ENCODE data around the gene GTPBP1. TPM values are rescaled to one million over a fixed set of nuclear protein-coding genes. Genes with fewer than 3 reads are reported as not detected.

The GTPBP1 gene
- total and polyA plus RNA-seq, 2 donors (not counting 3 experiments of a cell fraction or from before 2014, with no cell fraction given) = 29.8 to 50.3 TPM

- ChIA-PET CTCF (interaction anchor here (0.6 to 2.4 kb wide), 2 partner anchors 11 to 12 kb away, joined by 3 to 8 read pairs; no protein-coding TSS in a partner anchor), POLR2A (no interaction called here)
- Histone ChIP-seq H3K36me3 (ENCODE audit: control insufficient read depth in 2 of 2, extremely low read depth in 1 of 2, insufficient read depth in 2 of 2, low read length in 2 of 2) (peaks cover 11 to 61% of the 10 kb centered on the region in 2 experiments), H3K4me3 (replicated peaks in 1 of 3; ENCODE audit: insufficient read depth in 1 of 3, low read depth in 1 of 3, low read length in 3 of 3) (no peak overlapping the region), H3K79me2 (ENCODE audit: control insufficient read depth, insufficient read depth, low read length) (no peaks in the 10 kb centered on the region), H3K27me3 (ENCODE audit: control insufficient read depth in 2 of 2, insufficient read depth in 2 of 2, low read length in 2 of 2) (no peaks in the 10 kb centered on the region), H3K27ac (ENCODE audit: insufficient read depth, low read depth, low read length) (no peak overlapping the region), H3K4me2 (ENCODE audit: insufficient read depth, low read length) (no peak overlapping the region), H3K4me1 (ENCODE audit: control insufficient read depth, extremely low read depth, insufficient read depth, low read length) (no peaks in the 10 kb centered on the region), H3K9ac (replicated peaks; ENCODE audit: extremely low read depth, insufficient read depth, low read length) (no peak overlapping the region), H3K9me1 (replicated peaks; ENCODE audit: control insufficient read depth, extremely low read depth, insufficient read depth, low read length) (no peaks in the 10 kb centered on the region), H4K20me1 (replicated peaks; ENCODE audit: control insufficient read depth, extremely low read depth, insufficient read depth, low read length) (no peaks in the 10 kb centered on the region), H2AFZ (ENCODE audit: low read depth, low read length) (no peak overlapping the region), H3K9me3 (replicated peaks; ENCODE audit: control insufficient read depth, insufficient read depth, low read length) (no peaks in the 10 kb centered on the region)
- no peak for TF ChIP-seq FOS (IDR thresholded peaks at IDR 0.05; ENCODE audit: borderline replicate concordance, insufficient read depth, low read length)
- TF ChIP-seq, protein P1, sequence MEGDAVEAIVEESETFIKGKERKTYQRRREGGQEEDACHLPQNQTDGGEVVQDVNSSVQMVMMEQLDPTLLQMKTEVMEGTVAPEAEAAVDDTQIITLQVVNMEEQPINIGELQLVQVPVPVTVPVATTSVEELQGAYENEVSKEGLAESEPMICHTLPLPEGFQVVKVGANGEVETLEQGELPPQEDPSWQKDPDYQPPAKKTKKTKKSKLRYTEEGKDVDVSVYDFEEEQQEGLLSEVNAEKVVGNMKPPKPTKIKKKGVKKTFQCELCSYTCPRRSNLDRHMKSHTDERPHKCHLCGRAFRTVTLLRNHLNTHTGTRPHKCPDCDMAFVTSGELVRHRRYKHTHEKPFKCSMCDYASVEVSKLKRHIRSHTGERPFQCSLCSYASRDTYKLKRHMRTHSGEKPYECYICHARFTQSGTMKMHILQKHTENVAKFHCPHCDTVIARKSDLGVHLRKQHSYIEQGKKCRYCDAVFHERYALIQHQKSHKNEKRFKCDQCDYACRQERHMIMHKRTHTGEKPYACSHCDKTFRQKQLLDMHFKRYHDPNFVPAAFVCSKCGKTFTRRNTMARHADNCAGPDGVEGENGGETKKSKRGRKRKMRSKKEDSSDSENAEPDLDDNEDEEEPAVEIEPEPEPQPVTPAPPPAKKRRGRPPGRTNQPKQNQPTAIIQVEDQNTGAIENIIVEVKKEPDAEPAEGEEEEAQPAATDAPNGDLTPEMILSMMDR (IDR thresholded peaks at IDR 0.05; ENCODE audit: extremely low read depth in 1 of 2, insufficient read depth in 1 of 2, low read depth in 1 of 2, low read length in 2 of 2) = no peak
- no peak for TF ChIP-seq MAX (IDR thresholded peaks at IDR 0.05; ENCODE audit: insufficient read depth, insufficient read length)
- no peak for TF ChIP-seq POLR2AphosphoS5 (IDR thresholded peaks at IDR 0.05; ENCODE audit: insufficient read depth, low read depth, low read length)
- TF ChIP-seq GATA2 (IDR thresholded peaks at IDR 0.05; ENCODE audit: insufficient read depth, insufficient read length, low read depth, low read length) = no peak
- TF ChIP-seq POLR2A (IDR thresholded peaks at IDR 0.05; ENCODE audit: low read depth, low read length) = no peak
- TF ChIP-seq JUN (IDR thresholded peaks at IDR 0.05; ENCODE audit: borderline replicate concordance, insufficient read depth, insufficient read length, low read depth) = no peak
- no peak for TF ChIP-seq MYC (IDR thresholded peaks at IDR 0.05; ENCODE audit: low read depth, low read length)
- TF ChIP-seq EZH2 (IDR thresholded peaks at IDR 0.05; ENCODE audit: borderline replicate concordance, low read depth, low read length, severe bottlenecking) = no peak
- dilution Hi-C loops (cut with MboI; ENCODE audit: extremely low pct_ligation_motif_present, low sequenced_read_pairs) = no loop called here
- BruUV-seq (replicated peaks) = no TSS peak
- intact Hi-C loops (cut with micrococcal nuclease) = no loop called here
- DNase-seq (ENCODE audit: low read depth, low spot score) = no peak
- FAIRE-seq = no peak
These were observed 30.5 kb downstream of the GTPBP1 start for GRCh38 chr22:38736257-38736570.
